HG02943 (cell line): ENCODE results near the gene OCEL1.

Experiments used
- ATAC-seq: cut with Tn5 transposase; IDR thresholded peaks from one replicate; pipeline ENCODE4 v1.9.1; 2021; ENCODE audit warnings: mild to moderate bottlenecking, low read depth, moderate library complexity; ENCODE audit not compliant: unreplicated experiment

The OCEL1 gene

GRCh38 chr19:17209126-17210036, 16.6 kb upstream of the OCEL1 start:
- no peak for ATAC-seq

- no peak for ATAC-seq
Observed at GRCh38 chr19:17210296-17210695, 15.7 kb upstream of the OCEL1 start.

- ATAC-seq: no peak
Observed at GRCh38 chr19:17211547-17212446, 14.2 kb upstream of the OCEL1 start.

- ATAC-seq: no peak
Observed at GRCh38 chr19:17213334-17213733, 12.7 kb upstream of the OCEL1 start.

DNA sequence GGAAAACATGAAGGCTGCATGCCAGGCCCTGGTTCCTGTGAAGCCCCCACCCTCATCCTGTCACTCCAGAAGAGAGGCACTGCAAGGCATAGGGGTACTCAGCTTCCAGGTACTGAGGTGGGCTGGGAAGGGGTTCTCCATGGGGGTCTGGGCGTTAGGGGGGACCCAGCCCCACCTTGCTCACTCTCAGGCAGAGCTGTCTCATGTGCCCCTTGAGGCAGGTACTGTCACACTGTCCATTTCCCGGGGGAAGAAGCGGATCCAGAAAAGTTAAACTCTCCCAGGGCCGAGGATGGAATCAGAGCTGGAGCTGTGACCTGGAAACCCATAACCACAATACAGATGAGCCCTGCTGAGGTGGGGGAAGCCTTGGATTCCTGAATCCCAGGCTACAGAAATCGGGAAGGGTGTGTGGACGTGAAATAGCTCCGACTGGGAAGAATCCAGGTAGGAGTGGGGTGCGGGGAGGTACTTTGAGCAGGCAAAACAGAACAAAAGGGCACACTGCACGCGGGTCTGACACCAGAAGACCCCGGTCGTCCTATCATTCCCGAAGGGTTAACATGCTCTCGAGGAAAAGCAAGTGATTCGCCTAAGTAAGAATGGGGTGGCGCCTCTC, 11.4 kb upstream of the OCEL1 start:
- ATAC-seq: no peak

DNA sequence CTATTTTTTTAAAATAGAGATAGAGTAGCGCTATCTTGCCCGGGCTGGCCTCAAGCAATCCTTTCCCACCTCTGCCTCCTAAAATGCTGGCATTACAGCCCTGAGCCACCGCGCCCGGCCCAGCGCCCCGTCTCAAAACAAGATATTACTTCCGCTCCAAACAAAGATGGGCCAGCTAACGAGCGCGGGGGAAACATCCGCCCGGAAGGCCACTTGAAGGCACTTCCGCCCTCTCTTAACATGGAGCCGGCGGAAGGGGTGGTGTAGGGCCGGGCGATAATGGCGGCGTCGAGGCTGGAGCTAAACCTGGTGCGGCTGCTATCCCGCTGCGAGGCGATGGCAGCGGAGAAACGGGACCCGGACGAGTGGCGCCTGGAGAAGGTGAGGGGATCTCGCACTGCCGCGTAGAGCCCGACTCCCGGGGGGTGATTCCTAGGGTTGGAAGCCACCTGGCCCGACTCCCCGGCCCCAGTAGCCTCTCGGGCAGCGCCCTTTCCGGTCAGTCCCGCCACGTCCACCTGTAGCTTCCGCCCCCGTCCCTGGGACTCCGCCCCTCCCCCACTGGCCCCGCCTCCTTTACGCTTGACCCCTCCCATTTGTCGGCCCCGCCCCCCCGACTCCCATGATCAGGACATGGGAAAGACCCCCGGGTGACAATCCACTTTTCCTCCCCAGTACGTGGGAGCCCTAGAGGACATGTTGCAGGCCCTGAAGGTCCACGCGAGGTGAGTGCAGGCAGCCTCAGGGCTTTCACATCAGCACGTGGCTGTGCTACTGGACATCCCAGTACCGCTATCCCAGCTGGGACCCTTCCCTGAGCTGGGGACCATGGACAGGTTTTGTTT, 10.7 kb upstream of the OCEL1 start, which contains the start of gene USE1:
Gene USE1 (plus strand): TSS at position 231 of the 845 bp plus-strand sequence. CDS start 49 bp downstream, at position 280.
- peak; percentile 69 for ATAC-seq

- ATAC-seq: no peak
Observed at GRCh38 chr19:17216058-17216670, 9.9 kb upstream of the OCEL1 start.

DNA sequence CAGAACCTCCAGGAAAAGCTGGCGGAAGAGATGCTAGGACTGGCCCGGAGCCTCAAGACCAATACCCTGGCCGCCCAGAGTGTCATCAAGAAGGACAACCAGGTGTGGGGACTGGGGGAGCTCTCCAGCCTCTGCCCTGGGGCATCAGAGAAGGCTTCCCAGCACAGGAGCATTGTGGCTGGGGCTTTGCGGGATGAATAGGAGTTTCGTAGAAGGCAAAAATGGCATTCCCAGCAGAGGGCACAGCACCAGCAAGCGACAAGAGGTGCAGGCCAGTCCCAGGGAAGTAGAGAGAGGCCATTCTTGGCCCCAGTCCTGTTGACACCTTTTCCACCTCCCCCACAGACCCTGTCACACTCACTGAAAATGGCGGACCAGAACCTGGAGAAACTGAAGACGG, 6.7 kb upstream of the OCEL1 start:
- no peak for ATAC-seq

- ATAC-seq: no peak
Observed at GRCh38 chr19:17220207-17220758, 5.7 kb upstream of the OCEL1 start.

GRCh38 chr19:17225053-17225452, 973 bp upstream of the OCEL1 start:
- no peak for ATAC-seq

DNA sequence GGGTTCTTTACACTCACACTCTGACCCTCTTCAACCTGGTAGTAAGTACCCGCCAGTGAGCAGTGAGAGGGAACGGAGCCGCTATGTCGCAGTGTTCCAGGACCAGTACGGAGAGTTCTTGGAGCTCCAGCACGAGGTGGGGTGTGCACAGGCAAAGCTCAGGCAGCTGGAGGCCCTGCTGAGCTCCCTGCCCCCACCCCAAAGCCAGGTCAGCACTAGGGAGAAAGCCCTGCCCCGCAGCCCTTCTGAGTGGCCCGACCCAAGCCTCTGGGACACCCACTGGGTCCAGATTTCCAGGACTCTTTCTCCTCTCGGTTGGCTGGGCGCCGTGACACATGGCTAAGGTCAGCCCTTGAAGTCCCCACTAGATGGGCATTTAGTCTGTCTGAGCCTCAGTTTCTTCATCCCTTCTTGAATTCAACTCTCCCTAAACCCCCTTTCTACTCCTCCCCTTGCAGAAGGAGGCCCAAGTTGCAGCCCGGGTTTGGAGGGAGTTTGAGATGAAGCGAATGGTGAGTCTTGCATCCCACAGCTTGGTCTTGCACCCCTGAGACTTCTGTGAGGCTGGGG, 1.9 kb downstream of the OCEL1 start:
- no peak for ATAC-seq

GRCh38 chr19:17229890-17230289, 3.9 kb downstream of the OCEL1 start:
- ATAC-seq: no peak

GRCh38 chr19:17232258-17232657, 6.2 kb downstream of the OCEL1 start:
- no peak for ATAC-seq

DNA sequence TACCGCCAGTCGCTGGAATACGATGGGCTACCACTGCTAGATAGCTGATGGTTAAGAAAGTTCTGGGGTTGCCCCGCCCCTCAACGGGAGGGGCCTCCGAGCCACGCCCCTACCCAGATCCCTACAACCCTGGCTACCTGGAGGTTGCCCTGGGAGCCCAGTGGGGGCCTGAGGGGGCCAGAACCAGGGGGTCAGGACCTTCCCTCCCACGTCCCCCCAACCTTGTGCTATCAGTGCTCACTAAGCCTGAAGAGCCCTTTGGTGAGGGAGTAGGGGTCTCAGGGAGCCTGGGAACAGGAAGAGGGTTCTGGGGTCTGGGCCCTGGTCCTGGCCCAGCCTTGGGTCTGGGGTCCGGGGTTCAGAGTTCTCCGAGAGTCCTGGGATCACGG, 8.9 kb downstream of the OCEL1 start:
- no peak for ATAC-seq

- ATAC-seq: no peak
Observed at GRCh38 chr19:17235300-17235970, 9.4 kb downstream of the OCEL1 start.

GRCh38 chr19:17235971-17236777, 10.1 kb downstream of the OCEL1 start:
- no peak for ATAC-seq

GRCh38 chr19:17236811-17237543, 11.0 kb downstream of the OCEL1 start:
- no peak for ATAC-seq
